CD4-positive, alpha-beta T cell treated with Interleukin-12 subunit alpha and Interleukin-12 subunit beta, for 1 hour (primary cell): ENCODE data around the gene JPH4.

ENCODE experiments used
- DNase-seq: peaks from one replicate; pipeline ENCODE4 v3.0.0-alpha.2; 2020

Gene JPH4

DNA sequence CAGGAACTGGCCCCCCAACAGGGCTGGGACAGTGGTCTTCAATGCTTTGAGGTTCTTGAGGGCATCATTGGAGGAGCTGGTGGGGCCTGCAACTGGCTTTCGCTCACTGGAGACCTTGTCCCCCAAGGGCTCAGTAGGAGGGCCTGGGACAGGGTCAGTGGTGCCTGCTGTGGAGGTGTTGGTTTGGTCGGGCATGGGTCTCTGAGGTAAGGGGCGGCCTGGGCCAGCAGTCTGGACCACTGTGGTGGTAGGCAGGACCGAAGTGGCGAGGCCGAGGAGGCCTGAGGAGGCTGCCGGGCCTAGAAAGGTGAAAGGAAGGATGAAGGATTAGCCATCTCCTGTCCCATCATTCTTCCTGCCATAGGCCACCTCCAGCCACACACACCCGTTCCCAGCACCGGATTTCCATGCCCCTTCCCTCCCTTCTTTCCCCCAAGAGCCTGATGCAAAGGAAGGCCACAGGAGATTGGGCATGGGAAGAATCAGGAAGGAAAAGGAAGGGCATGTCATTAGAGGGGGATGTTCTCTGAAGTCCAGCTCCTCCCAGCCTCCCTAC lies 55.9 kb downstream of the JPH4 start:
- DNase-seq: no peak

DNA sequence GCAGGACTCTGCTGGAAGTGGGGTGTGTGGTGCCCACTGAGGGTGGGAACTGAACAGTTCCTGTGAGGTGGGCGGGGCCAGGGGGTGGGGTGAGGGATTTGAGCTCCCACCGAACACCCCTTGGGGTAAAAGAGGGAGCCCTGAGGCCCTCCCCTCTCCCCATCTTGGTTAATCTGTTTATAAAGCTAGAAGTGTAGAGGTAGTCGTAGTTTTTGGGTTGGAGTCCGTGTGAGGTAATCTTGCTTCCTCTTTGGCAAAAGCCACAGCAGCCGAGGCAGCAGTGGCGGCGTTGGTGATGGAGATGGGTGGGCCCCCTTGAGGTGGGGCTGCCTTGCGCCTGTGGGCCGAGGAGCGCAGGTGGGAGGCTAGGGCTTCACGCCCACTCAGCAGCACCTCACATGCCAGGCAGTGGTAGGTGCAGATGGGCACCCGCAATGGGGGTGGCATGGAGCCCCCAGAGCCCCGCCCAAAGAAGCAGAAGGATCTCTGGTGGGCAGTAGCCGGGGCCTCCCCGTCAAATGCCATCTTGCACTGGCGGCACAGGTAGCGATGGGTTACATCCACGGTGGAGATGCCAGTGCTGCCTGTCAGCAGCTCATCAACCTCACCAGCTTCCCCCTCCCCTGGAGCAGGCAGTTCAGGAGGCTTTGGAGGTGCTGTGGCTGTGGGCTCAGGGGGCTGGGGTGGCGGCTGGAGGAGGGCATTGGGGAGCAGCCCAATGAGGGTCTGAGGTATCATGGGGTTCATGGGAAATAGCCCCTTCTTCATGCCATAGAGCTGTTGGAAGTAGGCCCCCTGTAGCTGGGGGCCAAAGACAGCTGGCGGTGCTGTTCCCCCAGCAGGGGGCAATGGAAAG lies 56.6 kb downstream of the JPH4 start:
- DNase-seq: no peak

DNA sequence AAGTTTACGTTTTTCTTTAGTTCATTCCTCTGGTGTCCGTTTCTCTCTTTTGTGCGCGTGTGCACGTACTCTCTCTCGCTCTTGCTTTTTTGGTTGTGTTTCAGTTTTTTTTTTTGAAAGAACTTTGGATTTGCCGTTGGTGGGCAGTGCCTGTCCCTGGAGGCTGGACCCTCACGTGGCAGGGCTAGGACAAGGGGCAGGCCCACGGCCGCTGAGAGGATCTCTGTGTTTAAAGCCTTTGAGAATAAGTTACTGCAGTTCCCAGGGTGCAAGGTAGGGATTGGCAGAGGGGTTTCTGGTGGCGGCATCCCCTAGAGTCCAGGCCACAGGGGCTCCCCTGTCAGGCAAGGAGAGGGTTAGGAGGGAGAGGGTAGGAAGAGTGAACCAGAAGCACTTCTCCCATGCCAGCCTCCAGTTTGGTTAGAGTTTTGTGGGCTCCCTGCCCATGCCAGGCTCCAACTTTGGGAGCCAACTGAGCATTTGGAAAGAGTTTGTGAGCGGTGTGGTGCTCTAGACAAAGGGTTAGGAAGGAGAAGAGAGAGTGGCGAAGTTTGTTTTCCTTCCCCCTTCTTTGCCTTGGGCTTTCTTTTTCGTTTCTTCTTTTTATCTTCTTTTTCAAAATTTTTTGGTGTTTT lies 57.6 kb downstream of the JPH4 start:
- no peak for DNase-seq

- DNase-seq: no peak
These were observed 59.9 kb downstream of the JPH4 start for GRCh38 chr14:23518709-23519108.
